Measurements from ENCODE around the gene ADAMTS8. TPM values are rescaled to one million over a fixed set of nuclear protein-coding genes. Genes with fewer than 3 reads are reported as not detected.

The ADAMTS8 gene
- total and polyA plus RNA-seq, 2 donors (not counting 3 experiments of a cell fraction or from before 2014, with no cell fraction given) = not detected

DNA sequence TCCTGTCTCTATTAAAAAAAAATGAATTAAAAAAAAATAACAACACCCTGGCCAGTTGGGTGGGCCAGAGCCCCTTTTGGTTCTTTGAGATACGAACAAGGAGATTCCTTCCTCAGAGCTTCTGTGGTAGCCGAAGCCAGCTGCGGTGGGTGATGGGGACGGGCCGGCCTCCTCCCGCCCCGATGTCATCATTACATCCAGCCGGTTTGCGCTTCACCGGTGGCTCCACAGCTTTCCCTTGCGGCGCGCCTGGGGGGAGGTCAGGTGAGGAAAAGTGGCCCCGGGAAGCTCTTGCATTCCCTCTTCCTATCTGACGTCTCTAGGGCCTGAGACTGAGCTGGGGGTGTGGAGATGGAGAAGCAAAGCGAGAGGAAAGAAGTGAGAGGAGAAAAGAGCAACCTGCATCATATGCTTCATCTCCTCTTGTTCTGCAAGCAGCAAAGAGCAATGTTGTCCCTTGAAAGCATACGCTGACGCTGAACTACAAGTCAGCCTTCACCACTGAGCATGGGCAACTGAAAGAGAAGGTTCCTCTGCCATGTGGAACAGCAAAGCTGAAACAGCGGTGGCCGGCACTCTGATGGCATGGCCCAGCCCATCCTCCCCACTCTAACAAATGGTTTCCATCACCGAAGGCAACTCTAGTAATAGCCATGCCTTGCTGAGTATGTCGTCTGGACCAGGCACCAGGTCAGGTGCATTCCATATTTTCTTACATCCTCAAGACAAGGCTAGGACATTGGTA, 6.0 kb downstream of the ADAMTS8 start:
- Histone ChIP-seq H3K4me1 (ENCODE audit: control insufficient read depth, extremely low read depth, insufficient read depth, low read length) (no peaks in the 10 kb centered on the region), H2AFZ (ENCODE audit: low read depth, low read length) (no peak overlapping the region), H3K9me1 (replicated peaks; ENCODE audit: control insufficient read depth, extremely low read depth, insufficient read depth, low read length) (no peaks in the 10 kb centered on the region), H3K9ac (replicated peaks; ENCODE audit: extremely low read depth, insufficient read depth, low read length) (no peak overlapping the region), H3K36me3 (ENCODE audit: control insufficient read depth in 2 of 2, extremely low read depth in 1 of 2, insufficient read depth in 2 of 2, low read length in 2 of 2) (no peaks in the 10 kb centered on the region), H4K20me1 (replicated peaks; ENCODE audit: control insufficient read depth, extremely low read depth, insufficient read depth, low read length) (no peaks in the 10 kb centered on the region), H3K27ac (ENCODE audit: insufficient read depth, low read depth, low read length) (no peak overlapping the region), H3K4me3 (replicated peaks in 1 of 3; ENCODE audit: insufficient read depth in 1 of 3, low read depth in 1 of 3, low read length in 3 of 3) (no peak overlapping the region), H3K27me3 (ENCODE audit: control insufficient read depth in 2 of 2, insufficient read depth in 2 of 2, low read length in 2 of 2) (peaks cover 17 to 20% of the 10 kb centered on the region in 2 experiments), H3K4me2 (ENCODE audit: insufficient read depth, low read length) (no peak overlapping the region), H3K9me3 (replicated peaks; ENCODE audit: control insufficient read depth, insufficient read depth, low read length) (no peaks in the 10 kb centered on the region), H3K79me2 (ENCODE audit: control insufficient read depth, insufficient read depth, low read length) (no peaks in the 10 kb centered on the region)
- no TSS peak for BruUV-seq (replicated peaks)
- CTCF ChIA-PET = no interaction called here
- POLR2A ChIA-PET = no interaction called here
- TF ChIP-seq, protein P1, sequence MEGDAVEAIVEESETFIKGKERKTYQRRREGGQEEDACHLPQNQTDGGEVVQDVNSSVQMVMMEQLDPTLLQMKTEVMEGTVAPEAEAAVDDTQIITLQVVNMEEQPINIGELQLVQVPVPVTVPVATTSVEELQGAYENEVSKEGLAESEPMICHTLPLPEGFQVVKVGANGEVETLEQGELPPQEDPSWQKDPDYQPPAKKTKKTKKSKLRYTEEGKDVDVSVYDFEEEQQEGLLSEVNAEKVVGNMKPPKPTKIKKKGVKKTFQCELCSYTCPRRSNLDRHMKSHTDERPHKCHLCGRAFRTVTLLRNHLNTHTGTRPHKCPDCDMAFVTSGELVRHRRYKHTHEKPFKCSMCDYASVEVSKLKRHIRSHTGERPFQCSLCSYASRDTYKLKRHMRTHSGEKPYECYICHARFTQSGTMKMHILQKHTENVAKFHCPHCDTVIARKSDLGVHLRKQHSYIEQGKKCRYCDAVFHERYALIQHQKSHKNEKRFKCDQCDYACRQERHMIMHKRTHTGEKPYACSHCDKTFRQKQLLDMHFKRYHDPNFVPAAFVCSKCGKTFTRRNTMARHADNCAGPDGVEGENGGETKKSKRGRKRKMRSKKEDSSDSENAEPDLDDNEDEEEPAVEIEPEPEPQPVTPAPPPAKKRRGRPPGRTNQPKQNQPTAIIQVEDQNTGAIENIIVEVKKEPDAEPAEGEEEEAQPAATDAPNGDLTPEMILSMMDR (IDR thresholded peaks at IDR 0.05; ENCODE audit: extremely low read depth in 1 of 2, insufficient read depth in 1 of 2, low read depth in 1 of 2, low read length in 2 of 2) = no peak
- no peak for TF ChIP-seq POLR2A (IDR thresholded peaks at IDR 0.05; ENCODE audit: low read depth, low read length)
- TF ChIP-seq JUN (IDR thresholded peaks at IDR 0.05; ENCODE audit: borderline replicate concordance, insufficient read depth, insufficient read length, low read depth) = no peak
- no peak for TF ChIP-seq POLR2AphosphoS5 (IDR thresholded peaks at IDR 0.05; ENCODE audit: insufficient read depth, low read depth, low read length)
- no peak for TF ChIP-seq EZH2 (IDR thresholded peaks at IDR 0.05; ENCODE audit: borderline replicate concordance, low read depth, low read length, severe bottlenecking)
- no peak for TF ChIP-seq GATA2 (IDR thresholded peaks at IDR 0.05; ENCODE audit: insufficient read depth, insufficient read length, low read depth, low read length)
- TF ChIP-seq MYC (IDR thresholded peaks at IDR 0.05; ENCODE audit: low read depth, low read length) = no peak
- no peak for TF ChIP-seq MAX (IDR thresholded peaks at IDR 0.05; ENCODE audit: insufficient read depth, insufficient read length)
- TF ChIP-seq FOS (IDR thresholded peaks at IDR 0.05; ENCODE audit: borderline replicate concordance, insufficient read depth, low read length) = no peak
- DNase-seq (ENCODE audit: low read depth, low spot score) (no peak), FAIRE-seq (no peak)
- dilution Hi-C loops (cut with MboI; ENCODE audit: extremely low pct_ligation_motif_present, low sequenced_read_pairs) = no loop called here
- intact Hi-C loops (cut with micrococcal nuclease) = no loop called here

All from endothelial cell of umbilical vein (primary cell).